Inflammatory macrophage treated with lipopolysaccharide for 4 hours (primary cell): ENCODE measurements around the gene ZNF423.

Experiments
- DNase-seq: peaks from one replicate; pipeline ENCODE4 v3.0.0-alpha.2; 2020

Gene ZNF423

DNA sequence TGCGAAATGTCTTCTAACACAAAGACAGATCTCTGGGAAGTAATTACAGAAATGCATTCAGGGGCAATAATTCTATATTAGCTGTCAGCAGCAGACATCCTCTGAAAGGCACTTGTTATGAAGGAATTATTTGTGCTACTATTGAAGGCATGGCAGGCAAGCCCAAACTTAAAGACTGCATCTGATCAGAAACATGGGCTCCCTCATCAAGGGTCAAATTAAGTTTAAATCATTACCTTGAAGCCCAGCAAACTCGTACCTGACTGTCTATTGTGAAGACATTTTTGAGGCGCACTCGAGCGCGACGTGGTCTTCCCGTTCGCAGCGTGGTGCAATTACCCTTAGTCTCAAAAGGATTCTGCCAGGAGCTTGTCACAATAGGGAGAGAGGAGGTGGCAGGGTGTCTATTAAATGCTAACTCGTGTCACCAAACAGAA lies 110.6 kb downstream of the ZNF423 start:
- no peak for DNase-seq

DNA sequence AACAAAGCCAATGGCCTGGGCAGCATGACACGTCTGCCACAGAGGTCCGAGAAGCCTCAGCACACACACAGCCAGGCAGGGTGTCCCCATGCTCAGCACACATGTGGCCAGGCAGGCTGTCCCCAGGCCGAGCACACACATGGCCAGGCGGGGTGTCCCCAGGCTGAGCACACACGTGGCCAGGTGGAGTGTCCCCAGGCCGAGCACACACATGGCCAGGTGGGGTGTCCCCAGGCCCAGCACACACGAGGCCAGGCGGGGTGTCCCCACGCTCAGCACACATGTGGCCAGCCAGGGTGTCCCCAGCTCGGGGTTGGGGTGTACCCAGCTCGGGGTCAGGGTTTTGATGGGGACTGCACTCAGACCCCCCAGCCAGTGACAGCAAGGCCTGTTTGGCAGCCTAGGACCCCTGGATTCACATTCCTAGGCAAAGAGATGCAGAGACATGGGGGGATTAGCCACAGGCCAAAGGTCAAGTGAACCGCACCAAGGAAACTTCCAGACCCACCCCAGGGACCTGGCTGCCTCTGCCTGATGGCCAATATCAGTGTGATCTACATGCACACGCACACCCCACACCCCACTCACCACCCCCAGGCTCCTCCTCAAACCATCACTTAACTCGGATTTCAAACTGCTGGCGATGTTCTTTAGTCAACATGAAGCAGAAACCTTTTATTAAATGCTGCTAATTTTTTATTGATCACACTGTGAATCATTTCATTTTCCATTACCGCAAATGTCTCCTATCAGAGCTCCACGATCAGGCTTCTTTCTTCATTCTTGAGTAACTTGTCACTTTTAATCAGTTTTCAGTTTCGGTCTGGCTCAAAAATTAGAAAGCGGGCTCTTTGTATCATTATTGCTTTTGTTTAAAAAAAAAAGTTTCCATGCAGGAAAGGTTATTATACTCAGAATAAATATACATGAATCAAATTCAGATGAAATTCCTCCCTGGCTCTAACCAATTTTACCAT lies 111.4 kb downstream of the ZNF423 start:
- no peak for DNase-seq

DNA sequence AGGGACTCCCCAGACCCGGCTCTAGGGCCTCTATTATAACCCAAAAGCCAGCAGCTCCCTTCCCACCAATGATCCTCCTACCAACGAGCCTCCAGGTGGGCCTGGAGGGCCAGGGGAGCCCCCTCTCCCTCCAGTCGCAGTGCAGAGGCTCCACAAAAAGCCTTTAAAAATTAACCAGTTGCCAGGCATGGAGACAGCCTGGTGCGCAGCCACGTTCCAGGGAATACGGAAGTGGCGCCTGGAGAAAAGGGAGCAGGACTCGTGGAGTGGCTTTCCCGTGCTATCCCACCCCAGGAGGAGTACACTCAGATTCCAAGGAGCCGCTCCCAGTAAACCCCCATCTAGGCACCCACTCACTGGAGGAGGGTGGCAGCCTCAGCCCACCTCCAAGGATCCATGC lies 112.3 kb downstream of the ZNF423 start:
- no peak for DNase-seq

DNA sequence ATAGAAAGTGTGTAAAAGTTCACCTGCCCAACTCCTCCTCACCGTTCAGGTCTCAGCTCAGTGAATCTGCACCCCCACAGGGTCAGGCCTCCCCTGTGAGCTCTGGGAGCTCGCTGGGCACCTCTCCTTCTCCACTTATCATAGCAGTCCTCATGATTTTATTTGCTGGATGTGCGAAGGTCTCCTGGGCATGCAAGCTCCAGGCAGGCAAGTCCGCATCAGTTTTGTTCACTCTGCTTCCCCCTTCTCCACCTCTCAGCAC lies 112.8 kb downstream of the ZNF423 start:
- DNase-seq, result no peak

DNA sequence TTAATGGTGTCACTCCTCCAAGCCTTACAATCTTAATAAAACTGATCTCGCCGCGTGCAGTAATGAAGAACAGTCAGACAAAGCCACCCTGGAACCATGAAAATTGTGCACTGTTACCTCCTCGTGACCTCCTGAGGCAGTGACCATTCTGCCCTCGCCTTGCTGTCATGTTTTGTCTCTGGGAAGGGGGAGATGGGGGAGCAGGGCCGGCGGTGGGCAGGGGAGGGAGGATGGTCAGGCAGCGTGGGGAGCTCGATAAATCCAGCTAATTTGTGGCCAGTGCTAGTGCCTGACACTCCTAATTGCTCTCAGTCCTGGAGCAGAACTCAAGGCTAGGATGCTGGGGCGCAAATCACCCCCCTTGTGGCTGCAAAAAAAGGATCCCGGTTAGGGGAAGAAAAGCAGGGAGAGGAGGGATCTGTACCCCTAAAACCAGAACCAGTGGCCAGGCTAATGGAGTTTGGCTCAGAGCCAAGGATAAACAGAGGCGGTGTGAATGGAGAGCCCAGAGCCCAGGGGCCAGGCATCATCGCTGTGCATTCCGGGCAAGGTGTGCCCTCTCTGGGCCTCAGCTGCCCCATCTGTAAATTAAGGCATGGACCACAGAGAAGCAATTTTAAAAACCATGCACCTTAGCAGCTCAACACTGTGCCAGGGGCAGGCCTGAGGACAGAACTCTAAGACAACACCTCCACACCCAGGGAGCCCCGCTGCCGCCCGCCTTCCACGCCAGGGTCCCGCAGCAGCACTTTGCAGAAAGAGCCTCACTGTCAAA lies 113.3 kb downstream of the ZNF423 start:
- no peak for DNase-seq

DNA sequence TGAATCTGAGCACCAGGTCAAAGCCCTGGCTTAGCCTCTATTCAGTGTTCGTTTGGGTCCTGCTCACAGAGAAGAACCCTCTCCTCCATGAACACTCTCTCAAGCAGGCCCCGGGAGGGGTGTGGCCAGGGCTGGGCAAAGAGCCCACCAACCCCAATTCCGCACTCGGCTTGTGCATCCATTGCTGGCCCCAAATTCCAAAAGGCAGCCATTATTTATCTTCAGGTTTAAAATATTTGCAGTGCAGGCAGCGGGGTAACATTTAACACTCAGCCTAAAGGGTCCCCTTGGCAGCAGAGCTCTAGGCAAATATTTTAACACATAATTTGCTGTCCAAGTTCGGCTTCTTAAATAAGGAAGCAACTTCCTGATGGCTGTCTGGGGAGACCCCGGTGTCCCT lies 115.7 kb downstream of the ZNF423 start:
- no peak for DNase-seq

DNA sequence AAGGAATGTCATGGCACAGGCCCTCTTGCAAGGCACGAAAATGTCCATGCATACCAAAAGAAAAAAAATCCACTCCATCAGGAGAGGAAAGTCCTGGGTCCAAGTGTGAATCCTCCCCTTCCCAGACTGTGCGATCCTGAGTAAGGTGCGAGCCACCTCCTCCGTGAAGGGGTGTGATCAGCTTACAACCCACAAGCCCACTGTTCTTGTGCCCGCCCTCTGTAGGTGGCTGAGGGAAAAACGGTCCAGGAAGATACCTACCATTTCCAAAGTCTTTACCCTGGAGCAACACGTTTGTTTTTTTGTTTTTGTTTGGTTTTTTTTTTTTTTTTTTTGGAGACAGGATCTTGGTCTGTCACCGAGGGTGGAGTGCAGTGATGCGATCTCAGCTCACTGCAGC lies 116.5 kb downstream of the ZNF423 start:
- DNase-seq, result no peak

DNA sequence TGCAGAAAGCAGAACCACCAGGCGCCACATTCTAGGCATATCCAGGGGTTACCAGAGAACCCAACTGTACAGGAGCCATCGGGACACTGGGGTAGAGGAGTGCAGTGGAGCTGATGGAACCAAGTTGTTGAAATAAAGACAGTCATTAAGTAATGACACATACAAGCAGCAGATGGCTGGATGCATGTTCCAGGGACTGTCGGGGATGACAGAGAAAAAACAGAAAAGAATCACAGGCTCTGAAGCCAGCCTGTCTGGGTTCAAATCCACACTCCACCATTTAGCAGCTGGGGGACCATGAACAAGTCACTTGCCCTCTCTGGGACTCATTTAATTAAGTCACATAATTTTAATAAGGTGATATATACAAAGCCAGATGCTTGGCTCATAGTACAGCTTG lies 117.1 kb downstream of the ZNF423 start:
- DNase-seq, result no peak

DNA sequence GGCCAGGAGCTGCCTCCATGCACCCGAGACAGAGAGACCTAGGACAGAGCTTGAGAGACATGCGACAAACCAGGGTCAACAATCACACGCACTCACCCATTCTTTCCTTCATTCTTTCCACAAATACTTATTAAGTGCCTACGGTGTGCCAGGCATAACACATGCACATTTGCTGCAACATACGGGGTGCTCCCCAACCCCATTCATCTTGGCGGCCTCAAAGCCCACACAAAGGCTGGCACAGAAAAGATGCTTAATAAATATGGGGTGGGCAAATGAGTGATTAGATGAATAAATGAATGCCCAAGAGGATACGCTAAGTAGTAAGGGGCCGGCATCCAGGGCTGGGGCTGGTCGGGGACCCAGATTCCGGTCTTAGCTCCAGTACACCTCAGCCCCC lies 117.9 kb downstream of the ZNF423 start:
- no peak for DNase-seq

DNA sequence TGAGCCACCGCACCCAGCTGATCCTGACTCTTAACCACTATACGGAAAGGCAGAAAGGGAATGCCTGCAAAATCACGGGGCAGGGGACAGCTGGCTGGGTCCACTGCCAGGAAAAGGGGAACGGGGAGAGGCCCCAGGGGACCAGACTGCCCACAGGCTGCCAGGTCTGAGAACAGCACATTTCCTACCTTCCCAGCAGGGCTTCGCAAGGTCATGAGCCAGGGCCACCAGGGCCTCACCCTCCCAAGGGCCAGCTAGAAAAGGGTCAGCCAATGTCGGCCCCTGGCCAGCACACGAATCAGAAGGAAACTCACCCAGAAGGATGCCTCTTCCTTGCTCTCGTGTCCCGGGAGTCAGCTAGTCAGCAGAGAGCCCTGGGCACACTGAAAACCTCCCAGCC lies 118.4 kb downstream of the ZNF423 start:
- DNase-seq, result no peak

DNA sequence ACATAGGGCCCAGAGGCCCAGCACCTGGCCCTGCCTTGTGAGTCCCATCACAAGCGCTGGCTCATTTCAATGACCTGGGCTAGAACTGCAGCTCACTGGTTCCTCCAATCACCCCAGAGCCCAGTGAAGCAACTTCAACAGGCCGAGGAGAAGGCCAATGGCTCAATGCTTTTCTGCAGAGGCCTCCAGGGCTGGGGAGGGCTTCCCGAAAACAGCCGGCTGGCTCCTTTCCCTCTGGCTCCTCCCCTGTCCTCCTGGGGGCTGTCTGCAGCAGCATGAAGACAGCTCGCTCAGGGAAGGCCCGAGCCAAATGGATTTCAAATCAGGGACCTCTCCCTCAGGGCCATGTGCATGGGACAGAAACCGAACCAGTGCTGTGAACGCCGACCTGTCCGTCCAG lies 121.6 kb downstream of the ZNF423 start:
- DNase-seq, result no peak

DNA sequence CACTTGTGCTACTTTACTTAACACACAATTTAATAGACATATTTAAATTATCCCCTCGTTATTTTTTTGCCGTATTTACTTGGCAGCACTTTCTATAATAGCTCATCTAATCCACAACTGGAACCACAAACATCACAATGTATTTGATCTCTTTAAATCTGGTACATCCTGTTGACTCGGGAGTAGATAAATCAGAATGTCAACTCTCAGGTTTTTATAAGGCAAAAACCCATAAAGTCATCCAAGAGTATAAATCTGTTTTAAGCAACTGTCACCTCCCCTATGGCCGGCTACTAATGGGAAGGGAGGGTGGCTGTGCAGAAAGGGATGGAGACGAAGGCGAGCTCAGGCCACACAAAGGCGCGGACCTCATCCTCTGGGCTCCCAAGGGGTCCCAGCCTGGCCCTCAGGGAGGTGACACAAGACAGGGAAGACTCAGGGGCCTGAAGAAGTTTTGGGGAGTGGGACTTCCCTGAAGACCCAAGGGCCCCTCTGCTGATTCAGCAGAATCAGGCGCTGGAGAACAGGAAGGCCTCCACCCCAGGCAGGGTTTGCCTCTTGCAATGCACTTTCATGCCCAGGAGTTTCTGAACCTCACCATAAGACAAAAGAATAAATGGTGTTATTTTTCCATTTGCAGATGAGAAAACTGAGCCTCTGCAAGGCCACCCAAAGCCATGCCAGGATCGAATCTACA lies 122.5 kb downstream of the ZNF423 start:
- DNase-seq, result no peak

DNA sequence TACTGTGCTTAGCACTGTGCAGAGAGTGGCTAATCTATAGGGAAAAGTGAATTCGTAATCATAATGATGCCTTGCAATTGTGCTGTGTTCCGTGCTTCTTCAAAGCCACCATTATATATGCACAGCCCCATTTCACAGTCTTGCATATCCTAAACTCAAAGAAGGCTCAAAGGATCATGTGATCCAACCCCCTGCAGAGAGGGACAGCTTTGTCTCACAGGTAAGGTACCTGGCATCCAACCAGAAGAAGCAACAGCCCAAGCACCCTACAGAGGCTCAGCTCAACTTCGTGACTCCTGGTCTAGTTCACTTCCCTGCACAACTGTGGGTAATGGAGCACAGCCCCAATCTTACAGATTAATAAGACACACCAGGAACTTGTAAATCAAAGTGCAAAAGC lies 124.0 kb downstream of the ZNF423 start:
- DNase-seq, result no peak

DNA sequence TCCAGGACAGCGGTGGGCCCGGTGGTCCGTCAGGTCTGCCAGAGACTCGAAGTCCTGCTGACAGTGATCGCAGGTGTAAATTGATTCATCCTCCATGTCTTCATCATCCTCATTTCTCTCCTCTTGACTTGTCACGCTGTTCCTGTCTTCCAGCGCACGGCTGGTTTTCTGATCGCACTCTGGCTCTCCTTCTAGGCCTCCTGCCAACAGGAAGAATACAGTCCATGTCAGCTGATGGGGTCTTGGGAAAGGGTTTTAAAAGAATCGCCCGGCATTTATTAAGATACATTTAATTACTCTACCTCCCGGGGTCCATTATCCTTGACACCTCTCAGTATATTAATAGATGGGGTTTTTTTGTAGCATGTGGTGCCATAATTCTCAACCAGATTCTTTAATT lies 125.1 kb downstream of the ZNF423 start:
- DNase-seq, result no peak

DNA sequence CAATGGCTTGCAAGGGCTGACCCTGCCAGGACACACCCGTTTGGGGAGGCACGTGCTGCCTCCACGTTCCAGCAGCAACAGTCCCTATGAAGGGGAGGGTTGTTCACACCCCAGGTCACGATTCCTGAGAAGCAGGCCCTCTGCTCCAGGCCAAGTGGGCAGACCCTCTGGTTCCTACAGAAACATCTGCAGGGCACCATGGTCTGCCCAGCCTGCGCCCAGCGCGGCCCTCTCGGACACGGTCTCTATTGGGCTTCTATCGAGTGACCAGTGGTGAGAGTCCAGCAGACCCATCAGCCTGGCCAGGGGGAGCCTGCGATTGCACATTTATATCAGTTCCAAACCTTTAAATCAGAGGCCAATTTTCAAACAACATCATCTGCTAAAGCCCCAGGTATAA lies 128.3 kb downstream of the ZNF423 start:
- no peak for DNase-seq

DNA sequence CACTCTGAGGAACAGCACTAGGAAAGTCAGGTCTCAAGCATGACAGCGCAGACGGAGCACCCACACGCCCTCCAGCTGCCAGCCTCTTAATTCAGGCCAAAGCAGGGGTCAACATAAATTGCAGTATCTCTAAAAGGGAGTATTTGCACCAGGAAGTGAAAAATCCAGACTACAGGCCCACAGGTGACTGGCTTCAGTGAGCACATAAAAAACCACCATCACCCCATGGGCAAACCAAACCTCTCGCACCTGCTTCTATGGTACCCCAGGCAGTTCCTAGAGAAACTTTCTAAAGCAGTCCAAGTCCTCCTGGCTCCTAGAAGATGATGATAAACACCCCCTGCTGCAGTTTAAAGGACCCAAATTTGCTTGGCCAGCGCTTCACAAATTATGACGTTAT lies 129.8 kb downstream of the ZNF423 start:
- no peak for DNase-seq

DNA sequence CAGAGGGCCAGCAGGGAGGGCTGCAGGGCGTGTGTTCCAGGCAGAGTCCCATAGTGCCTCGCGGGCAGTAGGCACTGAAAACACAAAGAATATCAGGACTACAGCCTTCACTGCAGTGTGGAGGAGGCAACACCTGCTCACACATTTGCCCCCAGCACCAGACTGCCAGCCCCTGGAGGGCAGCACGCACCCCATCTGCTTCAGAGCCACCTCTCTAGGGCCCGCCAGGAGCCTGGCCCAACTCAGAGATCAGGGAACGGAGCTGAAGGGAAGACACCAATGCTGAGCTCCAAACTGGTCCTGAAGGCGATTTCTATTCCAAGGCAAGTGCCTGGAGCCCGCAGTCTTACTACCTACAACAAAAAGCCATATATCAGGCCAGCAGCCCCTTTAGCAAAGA lies 130.3 kb downstream of the ZNF423 start:
- DNase-seq, result no peak

DNA sequence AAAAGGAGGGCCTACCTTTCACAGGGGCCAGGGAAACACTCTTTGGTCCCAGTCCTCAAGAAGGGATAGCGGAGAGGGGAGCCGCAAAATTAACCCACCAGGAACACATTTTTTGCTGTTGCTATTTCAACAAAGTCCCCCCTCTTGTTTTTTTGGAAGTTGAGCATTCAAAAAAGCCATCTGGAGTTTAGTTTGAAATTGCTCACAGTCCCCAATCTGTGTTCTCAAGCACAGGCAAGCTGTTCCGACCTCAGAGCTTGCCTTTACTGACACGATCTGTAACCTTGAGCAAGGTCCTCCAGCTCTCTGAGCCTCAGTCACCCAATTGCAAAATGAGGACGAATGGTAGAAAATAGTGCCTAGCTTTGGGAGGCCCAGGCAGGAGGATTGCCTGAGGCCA lies 131.1 kb downstream of the ZNF423 start:
- no peak for DNase-seq

DNA sequence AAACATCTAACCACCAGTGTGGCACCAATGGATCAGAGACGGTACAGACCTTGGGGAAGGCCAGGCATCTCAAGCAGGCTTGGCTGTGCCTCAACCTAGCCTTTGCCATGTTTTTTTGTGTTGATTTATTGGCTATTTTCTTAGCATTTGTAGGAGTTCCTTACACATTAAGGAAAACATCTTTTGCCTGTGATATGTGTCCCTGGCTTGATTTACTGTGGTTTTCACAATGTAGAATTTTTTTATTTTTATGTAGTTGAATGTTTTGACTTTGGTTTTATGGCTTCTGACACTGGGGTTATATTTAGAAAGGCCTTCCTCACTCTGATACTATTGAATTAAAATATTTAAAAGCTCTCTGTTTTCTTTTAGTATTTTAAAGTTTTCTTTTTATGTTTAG lies 132.6 kb downstream of the ZNF423 start:
- no peak for DNase-seq

DNA sequence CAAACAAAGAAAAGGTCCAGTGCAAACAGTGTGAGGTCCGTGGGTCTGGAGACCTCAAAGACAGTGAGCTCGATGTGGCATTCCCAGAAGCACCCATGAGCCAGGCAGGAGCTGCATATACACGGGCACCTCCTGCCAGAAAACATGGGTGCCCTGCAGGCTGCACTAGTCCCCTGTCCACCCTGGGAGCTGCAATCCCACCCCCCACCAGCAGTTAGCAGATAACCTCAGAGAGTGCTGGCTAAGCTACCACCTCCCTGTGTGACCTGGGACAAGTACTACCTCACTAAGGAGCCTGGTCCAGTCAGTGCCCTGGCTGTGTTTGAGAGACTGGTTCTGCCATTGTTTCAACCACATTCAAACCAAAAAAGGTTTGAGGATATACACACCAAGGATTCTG lies 135.7 kb downstream of the ZNF423 start:
- no peak for DNase-seq

DNA sequence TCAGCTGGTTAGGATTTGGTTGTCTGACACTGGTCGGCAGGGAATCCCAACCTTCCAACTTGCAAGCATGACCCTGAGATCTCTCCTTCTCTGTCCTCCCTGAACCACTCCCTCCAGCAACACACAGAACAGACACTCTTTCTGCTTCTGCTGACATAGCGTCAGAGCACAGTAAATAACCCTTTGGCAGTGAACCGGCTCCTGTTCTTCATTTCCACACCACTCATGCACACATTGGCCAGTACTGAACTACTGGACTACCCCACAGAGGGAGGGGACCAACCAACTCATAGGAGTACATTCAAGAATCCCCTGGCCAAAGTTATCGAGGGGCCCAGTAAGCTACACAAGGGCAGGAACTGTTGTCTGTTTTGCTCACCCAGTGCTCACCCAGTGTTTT lies 138.2 kb downstream of the ZNF423 start:
- DNase-seq, result no peak

DNA sequence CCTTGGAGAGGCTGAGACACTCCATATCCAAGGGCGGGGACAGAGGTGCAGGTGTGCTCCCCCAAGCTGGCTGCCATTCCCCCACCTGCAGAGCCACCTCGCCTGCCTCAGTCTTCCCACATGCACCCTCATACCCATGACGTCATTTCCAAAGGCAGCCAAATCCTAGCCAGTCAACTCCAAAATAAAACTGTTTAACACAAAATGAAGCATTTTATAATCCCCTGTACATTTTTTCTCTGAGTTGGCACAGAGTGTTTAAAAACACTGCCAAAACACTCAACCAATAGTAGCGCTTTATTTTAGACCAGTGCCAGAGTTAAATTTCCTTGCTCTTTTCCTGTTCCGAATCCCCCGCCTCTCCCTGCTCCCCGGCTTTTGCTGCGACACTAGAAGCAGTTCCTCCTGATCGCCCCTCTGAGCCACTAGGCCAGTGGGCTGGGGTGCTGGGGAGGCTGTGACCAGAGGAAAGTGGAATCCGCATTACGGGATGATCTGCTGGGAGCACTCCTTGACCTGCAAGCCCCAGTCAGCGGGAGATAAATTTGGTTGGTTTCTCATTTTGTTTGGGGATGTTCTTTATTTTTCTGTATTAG lies 139.5 kb downstream of the ZNF423 start:
- no peak for DNase-seq

DNA sequence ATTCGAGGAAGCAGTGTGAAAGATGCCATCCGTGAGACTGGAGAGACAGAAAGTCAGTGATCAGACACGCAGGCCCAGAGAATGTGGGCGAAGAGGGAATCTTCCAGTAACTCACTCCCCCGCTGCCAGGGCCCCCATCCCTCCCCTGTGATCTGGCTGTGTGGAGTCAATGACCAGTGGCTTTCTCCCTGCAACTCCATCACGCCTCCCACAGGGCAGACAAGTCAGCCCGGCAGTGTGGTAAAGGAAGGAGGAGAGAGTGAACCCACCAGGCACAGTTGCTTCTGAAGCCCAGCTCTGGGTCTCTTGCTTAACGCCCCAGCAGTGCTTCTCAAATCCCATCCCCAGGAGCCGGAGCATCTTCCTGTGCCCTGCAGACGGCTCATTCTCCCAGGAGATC lies 142.1 kb downstream of the ZNF423 start:
- no peak for DNase-seq

DNA sequence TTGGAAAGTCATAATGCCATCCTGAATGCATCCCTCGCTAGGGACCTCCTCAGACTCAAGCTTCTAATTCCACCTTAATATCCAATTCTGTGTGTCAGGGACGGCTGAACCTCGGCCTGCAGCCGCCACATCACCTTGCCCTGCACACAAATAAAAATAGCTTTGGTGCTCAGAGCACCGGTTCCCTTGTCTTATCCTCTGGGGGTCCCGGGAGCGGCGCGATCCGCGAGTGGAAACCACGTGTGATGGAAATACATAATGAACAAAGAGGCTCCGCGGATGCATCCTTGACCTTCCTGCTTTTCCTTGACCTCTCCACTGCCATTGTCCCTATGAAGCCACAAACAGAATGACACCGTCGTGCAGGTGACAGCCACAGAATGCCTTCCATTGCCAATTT lies 143.4 kb downstream of the ZNF423 start:
- DNase-seq, result no peak
